Naive thymus-derived CD4-positive, alpha-beta T cell (primary cell): ENCODE data around the gene PKIG. TPM values are rescaled to one million over a fixed set of nuclear protein-coding genes. Genes with fewer than 3 reads are reported as not detected.

Experiments used
- ATAC-seq: fragments of 150-1000 bp; cut with Tn5 transposase; 2 replicates; pipeline ENCODE4 v1.10.0; 2021; ENCODE audit warnings: mild to moderate bottlenecking, moderate library complexity
- CTCF ChIA-PET: fragments of 350-600 bp; sonication (Branson Sonifier 250); formaldehyde crosslinking; loops from one replicate; lab custom pipeline; 2021; ENCODE audit warnings: antibody characterized with exemption; lab: Charles Lee
- POLR2A ChIA-PET: fragments of 350-600 bp; sonication (Branson Sonifier 250); formaldehyde crosslinking; loops from one replicate; lab custom pipeline; 2021; ENCODE audit warnings: antibody characterized with exemption, inconsistent platforms; lab: Charles Lee
- DNase-seq, 9 donors: peaks; one replicate each; pipeline versions ENCODE4 v3.0.0 to v3.0.0-alpha.2; 2020 to 2022; ENCODE audit warnings: mixed read lengths in 1 of 9
- H3K27ac ChIP-seq: one replicate; pipeline ENCODE4 v1.7.0; 2013; ENCODE audit warnings: mild to moderate bottlenecking, low read depth, low read length, moderate library complexity
- H3K27me3 ChIP-seq, 2 donors: one replicate each; pipeline ENCODE4 v1.7.0; 2013; ENCODE audit warnings: low read length in 2 of 2, mild to moderate bottlenecking in 2 of 2, moderate library complexity in 2 of 2; ENCODE audit not compliant: control insufficient read depth in 2 of 2, insufficient read depth in 2 of 2
- H3K36me3 ChIP-seq, 3 experiments: 1 replicate in 2 of 3; 2 replicates in 1 of 3; pipeline ENCODE4 v1.7.0; 2013; ENCODE audit warnings: low read length in 3 of 3, mild to moderate bottlenecking in 3 of 3, moderate library complexity in 1 of 3; ENCODE audit not compliant: insufficient read depth in 3 of 3, control insufficient read depth in 2 of 3
- H3K4me1 ChIP-seq, 2 donors: one replicate each; pipeline ENCODE4 v1.7.0; 2013; ENCODE audit warnings: low read length in 2 of 2, mild to moderate bottlenecking in 2 of 2, moderate library complexity in 1 of 2; ENCODE audit not compliant: control insufficient read depth in 2 of 2, insufficient read depth in 2 of 2
- H3K4me3 ChIP-seq: 2 replicates; pipeline ENCODE4 v1.7.0; 2013; ENCODE audit warnings: mild to moderate bottlenecking, low read length
- H3K9me3 ChIP-seq, 3 experiments: 1 replicate in 2 of 3; 2 replicates in 1 of 3; pipeline ENCODE4 v1.7.0; 2013; ENCODE audit warnings: low read length in 3 of 3; ENCODE audit not compliant: control insufficient read depth in 2 of 3
- H3K27ac Mint-ChIP-seq, 9 donors: one replicate each; pipeline ENCODE4 v1.8.0; 2020 to 2022; ENCODE audit warnings: mixed read lengths in 9 of 9, mild to moderate bottlenecking in 8 of 9, moderate library complexity in 5 of 9, inconsistent platforms in 2 of 9
- H3K27me3 Mint-ChIP-seq, 5 donors: one replicate each; pipeline ENCODE4 v1.8.0; 2021 to 2022; ENCODE audit warnings: mixed read lengths in 5 of 5, mild to moderate bottlenecking in 1 of 5
- H3K36me3 Mint-ChIP-seq, 5 donors: one replicate each; pipeline ENCODE4 v1.8.0; 2020 to 2022; ENCODE audit warnings: mixed read lengths in 5 of 5, mild to moderate bottlenecking in 3 of 5, inconsistent platforms in 1 of 5
- H3K4me1 Mint-ChIP-seq, 7 donors: one replicate each; pipeline ENCODE4 v1.8.0; 2020 to 2022; ENCODE audit warnings: mixed read lengths in 7 of 7, mild to moderate bottlenecking in 3 of 7, inconsistent platforms in 1 of 7
- H3K4me3 Mint-ChIP-seq, 10 donors: one replicate each; pipeline ENCODE4 v1.8.0; 2020 to 2022; ENCODE audit warnings: mild to moderate bottlenecking in 10 of 10, mixed read lengths in 10 of 10, moderate library complexity in 6 of 10, inconsistent platforms in 2 of 10
- H3K9me3 Mint-ChIP-seq, 11 donors: one replicate each; pipeline ENCODE4 v1.8.0; 2020 to 2022; ENCODE audit warnings: mixed read lengths in 11 of 11, mild to moderate bottlenecking in 4 of 11, inconsistent platforms in 1 of 11, moderate library complexity in 1 of 11
- intact Hi-C, 2 donors: fragments of 100-400 bp; cut with micrococcal nuclease; formaldehyde crosslinking; loops; one replicate each; pipeline ENCODE4 v1.15.1; 2023
- polyA plus RNA-seq, 2 donors: library from polyadenylated mRNA; unstranded; fragments of 300-500 nt; fragmentation: Illumina TruSeq; gene quantifications; one replicate each; pipeline ENCODE4 v1.2.3, GENCODE V29; 2021
- total RNA-seq, 6 experiments: library from RNA in 5 of 6; stranded (reverse) in 5 of 6; gene quantifications; 1 replicate in 5 of 6; 2 replicates in 1 of 6; pipeline ENCODE4 v1.2.3 and lab custom pipeline; 2021 to 2026

Gene PKIG
- total and polyA plus RNA-seq, 7 experiments from 2014 or later = 1.9 to 6.0 (median 2.9) TPM

DNA sequence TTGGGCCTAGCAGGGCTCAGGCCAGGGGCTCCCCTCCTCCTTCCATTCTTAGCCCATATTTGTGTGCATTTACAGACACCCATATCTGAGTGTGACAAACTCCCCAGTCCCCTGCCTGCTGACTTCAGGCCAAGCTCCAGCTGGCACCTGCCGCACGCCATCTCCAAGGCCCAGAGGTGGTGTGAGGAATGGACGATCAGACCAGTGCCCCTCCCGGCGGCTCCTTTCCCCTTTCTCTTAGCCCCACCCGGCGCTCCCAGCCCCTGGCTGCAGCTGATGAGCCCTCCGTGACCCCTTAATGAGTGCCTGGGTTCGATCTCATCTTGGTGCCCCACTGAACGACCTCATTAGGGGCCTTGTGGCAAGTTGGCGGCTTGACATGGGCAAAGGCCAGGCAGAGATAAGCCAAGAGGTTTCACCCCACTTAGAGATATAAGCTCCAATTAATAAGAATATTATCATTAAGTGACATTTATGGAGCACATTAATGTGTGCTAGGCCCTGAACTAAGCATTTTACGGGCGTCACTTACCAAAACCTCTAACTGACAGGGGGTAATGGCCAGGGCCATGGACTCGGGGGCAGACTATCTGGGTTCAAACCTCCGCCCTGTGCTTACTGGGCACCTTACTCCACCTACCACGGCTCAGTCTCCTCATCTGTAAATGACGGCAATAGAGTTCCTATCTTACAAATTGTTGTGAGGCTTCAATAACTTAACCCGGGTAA is 51.7 kb downstream of the PKIG start:
- peaks cover 0 to 12% (median 6%) of the 10 kb centered on the region in 7 donors for H3K4me1 Mint-ChIP-seq
- peaks cover 0 to 5% (median 0%) of the 10 kb centered on the region in 11 donors for H3K9me3 Mint-ChIP-seq
- intact Hi-C loops = no loop called here
- Histone ChIP-seq H3K4me3 (no peak overlapping the region), H3K36me3 (peaks cover 5 to 77% (median 8%) of the 10 kb centered on the region in 3 experiments), H3K4me1 (no peaks in the 10 kb centered on the region), H3K27me3 (no peaks in the 10 kb centered on the region), H3K27ac (no peak overlapping the region), H3K9me3 (no peaks in the 10 kb centered on the region)
- H3K27me3 Mint-ChIP-seq = no peaks in the 10 kb centered on the region
- H3K27ac Mint-ChIP-seq = peak overlapping the region in 2 of 9 donors; percentile 43 to 54
- DNase-seq (no peak), ATAC-seq (no peak)
- POLR2A ChIA-PET = interaction anchor here (0.9 to 1.1 kb wide), 2 partner anchors 16 to 20 kb away, joined by 3 read pairs; no protein-coding TSS in a partner anchor
- no peak overlapping the region for H3K4me3 Mint-ChIP-seq
- CTCF ChIA-PET = no interaction called here
- H3K36me3 Mint-ChIP-seq = peaks cover 0 to 55% (median 25%) of the 10 kb centered on the region in 5 donors

- peaks cover 3 to 57% (median 35%) of the 10 kb centered on the region in 5 donors for H3K36me3 Mint-ChIP-seq
- DNase-seq = no peak
These were observed 53.5 kb downstream of the PKIG start for GRCh38 chr20:44635877-44636276.

GRCh38 chr20:44637042-44637441 is 54.7 kb downstream of the PKIG start:
- peaks cover 8 to 61% (median 35%) of the 10 kb centered on the region in 5 donors for H3K36me3 Mint-ChIP-seq
- Histone ChIP-seq H3K27me3 (no peaks in the 10 kb centered on the region), H3K4me1 (peaks cover 1 to 17% of the 10 kb centered on the region in 2 donors), H3K27ac (no peak overlapping the region), H3K9me3 (no peaks in the 10 kb centered on the region), H3K4me3 (no peak overlapping the region), H3K36me3 (peaks cover 5 to 65% (median 8%) of the 10 kb centered on the region in 3 experiments)
- CTCF ChIA-PET = no interaction called here
- POLR2A ChIA-PET = interaction anchor here (0.6 kb wide), 1 partner anchor 569 kb away, joined by 4 read pairs; no protein-coding TSS in a partner anchor
- ATAC-seq (no peak), DNase-seq (no peak)
- intact Hi-C loops = no loop called here
- no peak overlapping the region for H3K4me3 Mint-ChIP-seq
- no peaks in the 10 kb centered on the region for H3K27me3 Mint-ChIP-seq
- no peak overlapping the region for H3K27ac Mint-ChIP-seq
- H3K9me3 Mint-ChIP-seq = peaks cover 0 to 12% (median 0%) of the 10 kb centered on the region in 11 donors
- peaks cover 13 to 28% (median 22%) of the 10 kb centered on the region in 7 donors for H3K4me1 Mint-ChIP-seq

More at GRCh38 chr20:44635877-44636276, 53.5 kb downstream of the PKIG start:
- peaks cover 8 to 17% (median 13%) of the 10 kb centered on the region in 7 donors for H3K4me1 Mint-ChIP-seq
- peak overlapping the region in 1 of 9 donors; percentile 25 for H3K27ac Mint-ChIP-seq
- intact Hi-C loops = no loop called here
- no peaks in the 10 kb centered on the region for H3K27me3 ChIP-seq
- POLR2A ChIA-PET = interaction anchor here (0.9 to 1.4 kb wide), 3 partner anchors 9 to 17 kb away, joined by 3 to 8 read pairs (median 3); no protein-coding TSS in a partner anchor
- CTCF ChIA-PET = interaction anchor here (0.6 kb wide), 2 partner anchors 50 to 101 kb away, joined by 4 to 6 read pairs; no protein-coding TSS in a partner anchor
- H3K9me3 ChIP-seq = no peaks in the 10 kb centered on the region
- H3K27ac ChIP-seq = no peak overlapping the region
- H3K4me1 ChIP-seq = peaks cover 0 to 5% of the 10 kb centered on the region in 2 donors
- H3K4me3 Mint-ChIP-seq = no peak overlapping the region
- H3K36me3 ChIP-seq = peaks cover 5 to 72% (median 8%) of the 10 kb centered on the region in 3 experiments
- H3K4me3 ChIP-seq = no peak overlapping the region
- H3K27me3 Mint-ChIP-seq = no peaks in the 10 kb centered on the region
- H3K9me3 Mint-ChIP-seq = peaks cover 0 to 11% (median 0%) of the 10 kb centered on the region in 11 donors
- ATAC-seq = no peak

DNA sequence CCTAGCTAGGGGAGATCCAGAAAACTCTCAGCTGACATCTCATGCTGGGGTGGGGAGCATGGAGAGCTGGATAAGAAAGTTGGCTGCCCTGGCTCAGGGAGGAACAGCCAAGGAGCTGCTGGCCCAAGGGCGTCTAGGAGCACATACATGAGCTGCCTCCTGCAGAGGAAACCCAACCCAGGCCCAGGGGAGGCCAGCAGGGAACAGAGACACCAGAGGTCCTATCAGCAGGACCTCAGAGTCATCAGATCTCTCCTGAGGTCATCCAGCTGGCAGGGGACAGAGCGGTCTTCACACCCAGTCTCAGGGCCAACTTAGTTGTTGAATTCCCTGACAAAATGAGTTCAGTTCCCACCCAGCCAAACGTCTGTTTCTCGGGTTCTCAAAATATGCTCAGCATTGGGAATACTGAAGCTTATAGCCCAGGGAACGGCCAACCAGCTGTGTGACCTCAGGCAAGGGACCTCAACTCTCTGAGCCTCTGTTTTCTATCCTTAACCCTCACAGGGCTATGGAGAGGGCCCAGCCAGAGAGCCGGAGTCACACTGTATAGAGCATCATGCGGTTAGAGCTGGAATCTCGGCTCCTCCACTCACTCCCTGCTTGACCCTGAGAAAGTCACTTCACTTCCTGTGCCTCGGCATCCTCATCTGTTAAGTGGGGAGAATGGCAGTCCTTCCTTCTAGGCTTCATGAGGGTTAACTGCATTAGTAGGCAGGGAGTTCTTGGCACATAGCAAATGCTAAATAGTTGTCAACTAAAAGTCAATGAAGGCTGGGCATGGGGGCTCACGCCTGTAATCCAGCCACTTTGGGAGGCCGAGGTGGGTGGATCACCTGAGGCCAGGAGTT is 55.4 kb downstream of the PKIG start:
- H3K4me1 Mint-ChIP-seq = peaks cover 20 to 35% (median 28%) of the 10 kb centered on the region in 7 donors
- CTCF ChIA-PET = no interaction called here

DNA sequence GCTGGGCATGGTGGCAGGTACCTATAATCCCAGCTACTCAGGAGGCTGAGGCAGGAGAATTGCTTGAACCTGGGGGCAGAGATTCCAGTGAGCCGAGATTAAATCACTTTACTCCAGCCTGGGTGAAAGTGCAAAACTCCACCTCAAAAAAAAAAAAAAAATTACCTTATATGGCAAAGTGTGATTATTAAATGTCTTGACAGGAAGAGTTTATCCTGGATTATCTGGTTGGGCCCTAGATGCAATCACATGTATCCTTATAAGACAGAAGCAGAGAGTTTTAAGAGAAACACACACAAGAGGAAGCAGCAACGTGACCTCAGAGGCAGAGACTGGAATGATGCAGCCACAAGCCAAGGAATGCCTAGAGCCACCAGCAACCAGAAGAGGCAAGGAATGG is 58.1 kb downstream of the PKIG start:
- H3K27ac ChIP-seq = no peak overlapping the region
- ATAC-seq = no peak
- H3K4me3 ChIP-seq = no peak overlapping the region
- Mint-ChIP-seq H3K27ac (peak overlapping the region in 7 of 9 donors; percentile 17 to 98 (median 80)), H3K4me3 (no peak overlapping the region), H3K36me3 (peaks cover 8 to 51% (median 30%) of the 10 kb centered on the region in 5 donors), H3K4me1 (peaks cover 39 to 63% (median 53%) of the 10 kb centered on the region in 7 donors), H3K27me3 (no peaks in the 10 kb centered on the region), H3K9me3 (peaks cover 0 to 12% (median 0%) of the 10 kb centered on the region in 11 donors)
- H3K27me3 ChIP-seq = no peaks in the 10 kb centered on the region
- intact Hi-C loops = loop anchor here (5.0 to 10.0 kb wide), 2 partner anchors 42 to 324 kb away; partner anchors contain the start of genes STK4 (in 1 of the 2) and TOMM34 (in 1 of the 2)
- ChIA-PET CTCF (no interaction called here), POLR2A (no interaction called here)
- no peaks in the 10 kb centered on the region for H3K9me3 ChIP-seq
- peaks cover 0 to 31% (median 0%) of the 10 kb centered on the region in 3 experiments for H3K36me3 ChIP-seq
- DNase-seq = no peak
- peaks cover 35 to 50% of the 10 kb centered on the region in 2 donors for H3K4me1 ChIP-seq

More for the DNA sequence above, 55.4 kb downstream of the PKIG start:
- no peak overlapping the region for H3K27ac ChIP-seq
- Mint-ChIP-seq H3K27ac (no peak overlapping the region), H3K4me3 (no peak overlapping the region), H3K27me3 (no peaks in the 10 kb centered on the region), H3K9me3 (peaks cover 0 to 12% (median 0%) of the 10 kb centered on the region in 11 donors), H3K36me3 (peaks cover 8 to 59% (median 35%) of the 10 kb centered on the region in 5 donors)
- peaks cover 5 to 58% (median 8%) of the 10 kb centered on the region in 3 experiments for H3K36me3 ChIP-seq
- no peak overlapping the region for H3K4me3 ChIP-seq
- H3K9me3 ChIP-seq = no peaks in the 10 kb centered on the region
- intact Hi-C loops = no loop called here
- POLR2A ChIA-PET = interaction anchor here (0.6 kb wide), 1 partner anchor 570 kb away, joined by 4 read pairs; no protein-coding TSS in a partner anchor
- no peaks in the 10 kb centered on the region for H3K27me3 ChIP-seq
- ATAC-seq (no peak), DNase-seq (no peak)
- H3K4me1 ChIP-seq = peaks cover 8 to 24% of the 10 kb centered on the region in 2 donors

DNA sequence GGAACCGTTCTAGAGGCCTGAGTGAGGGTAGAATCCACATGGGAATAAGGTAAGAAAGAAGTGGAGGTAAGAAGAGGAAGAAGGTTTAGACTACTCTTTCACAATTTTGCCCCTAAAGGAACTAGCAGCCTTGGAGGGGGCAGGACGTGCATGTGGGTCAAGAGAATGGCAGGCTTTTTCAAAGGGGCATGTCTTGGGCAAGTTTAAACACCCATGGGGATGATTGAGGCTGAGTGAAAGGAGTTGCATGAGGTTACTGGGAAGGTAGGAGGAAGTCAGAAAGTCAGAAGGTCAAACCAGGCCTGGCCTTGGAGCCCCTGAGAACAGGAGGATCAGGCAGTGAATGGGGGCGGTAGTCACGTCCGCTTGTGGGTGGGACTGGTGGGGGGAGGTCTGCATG is 58.9 kb downstream of the PKIG start:
- DNase-seq (no peak), ATAC-seq (no peak)
- intact Hi-C loops = loop anchor here (5.0 to 10.0 kb wide), 2 partner anchors 41 to 323 kb away; partner anchors contain the start of genes STK4 (in 1 of the 2) and TOMM34 (in 1 of the 2)
- H3K27me3 Mint-ChIP-seq = no peaks in the 10 kb centered on the region
- H3K4me3 ChIP-seq = no peak overlapping the region
- peak overlapping the region in 7 of 10 donors; percentile 2 to 85 (median 50) for H3K4me3 Mint-ChIP-seq
- no peaks in the 10 kb centered on the region for H3K27me3 ChIP-seq
- H3K27ac Mint-ChIP-seq = peak overlapping the region; percentile 28 to 98 (median 90)
- ChIA-PET CTCF (interaction anchor here (0.9 kb wide), 1 partner anchor 9 kb away, joined by 5 read pairs; no protein-coding TSS in a partner anchor), POLR2A (interaction anchor here (3.8 to 11.4 kb wide), 2 partner anchors 12 to 23 kb away, joined by 28 to 122 read pairs; partner anchors contain the start of gene ADA)
- H3K36me3 Mint-ChIP-seq = peaks cover 8 to 49% (median 27%) of the 10 kb centered on the region in 5 donors
- peaks cover 0 to 23% (median 0%) of the 10 kb centered on the region in 3 experiments for H3K36me3 ChIP-seq
- peaks cover 43 to 58% of the 10 kb centered on the region in 2 donors for H3K4me1 ChIP-seq
- peaks cover 0 to 12% (median 0%) of the 10 kb centered on the region in 11 donors for H3K9me3 Mint-ChIP-seq
- no peaks in the 10 kb centered on the region for H3K9me3 ChIP-seq
- no peak overlapping the region for H3K27ac ChIP-seq
- peaks cover 47 to 71% (median 61%) of the 10 kb centered on the region in 7 donors for H3K4me1 Mint-ChIP-seq
